GM19468 (cell line): ENCODE results near the gene ITGA11.

ENCODE experiments used
- ATAC-seq: cut with Tn5 transposase; IDR thresholded peaks from one replicate; pipeline ENCODE4 v1.9.1; 2021; ENCODE audit warnings: mild to moderate bottlenecking, moderate library complexity, moderate number of reproducible peaks; ENCODE audit not compliant: unreplicated experiment; ENCODE audit errors: extremely low read depth

ITGA11 gene

GRCh38 chr15:68449389-68449788, 17.4 kb upstream of the ITGA11 start:
- no peak for ATAC-seq

GRCh38 chr15:68447976-68448755, 16.2 kb upstream of the ITGA11 start:
- ATAC-seq, result no peak

DNA sequence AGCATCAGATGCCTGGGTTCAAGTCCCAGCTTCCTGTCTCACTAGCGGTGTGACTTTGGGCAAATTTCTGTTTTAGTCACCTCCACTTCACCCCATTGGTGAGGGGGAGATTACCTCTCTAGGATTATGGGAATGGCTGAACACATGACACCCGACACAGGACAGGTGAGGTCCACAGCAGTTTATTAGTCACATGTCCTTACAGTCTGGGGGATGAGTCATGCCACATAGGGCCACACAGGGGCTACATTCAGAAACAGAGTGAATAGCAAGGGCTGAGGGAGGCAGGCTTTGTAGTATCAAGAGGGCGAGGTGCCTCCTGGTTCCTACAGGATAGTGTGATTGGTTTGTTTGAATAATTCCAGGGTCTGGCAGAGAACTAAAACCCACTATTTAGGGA, 15.2 kb upstream of the ITGA11 start:
- ATAC-seq, result no peak

- no peak for ATAC-seq
Observed at GRCh38 chr15:68445351-68445750, 13.4 kb upstream of the ITGA11 start.

GRCh38 chr15:68444336-68444735, 12.4 kb upstream of the ITGA11 start:
- ATAC-seq, result no peak

GRCh38 chr15:68442903-68443302, 10.9 kb upstream of the ITGA11 start:
- no peak for ATAC-seq

DNA sequence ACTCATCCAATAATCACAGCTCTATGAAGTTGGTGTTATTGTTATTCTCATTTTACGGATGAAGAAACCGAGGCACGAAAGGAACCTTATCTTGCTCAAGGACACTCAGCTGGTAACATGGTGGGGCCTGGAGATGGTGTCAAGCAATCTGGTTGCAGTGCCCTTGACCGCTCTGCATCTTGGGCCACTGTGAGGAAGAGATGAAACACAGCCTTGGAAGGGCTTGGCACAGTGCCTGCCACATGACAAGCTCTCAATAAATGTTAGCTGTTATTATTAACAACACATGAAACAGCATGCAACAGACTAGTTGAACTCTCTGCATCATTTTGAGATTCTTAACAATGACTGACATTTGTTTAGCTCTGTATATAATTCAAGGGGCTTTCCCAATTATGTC, 10.1 kb upstream of the ITGA11 start:
- ATAC-seq, result no peak

DNA sequence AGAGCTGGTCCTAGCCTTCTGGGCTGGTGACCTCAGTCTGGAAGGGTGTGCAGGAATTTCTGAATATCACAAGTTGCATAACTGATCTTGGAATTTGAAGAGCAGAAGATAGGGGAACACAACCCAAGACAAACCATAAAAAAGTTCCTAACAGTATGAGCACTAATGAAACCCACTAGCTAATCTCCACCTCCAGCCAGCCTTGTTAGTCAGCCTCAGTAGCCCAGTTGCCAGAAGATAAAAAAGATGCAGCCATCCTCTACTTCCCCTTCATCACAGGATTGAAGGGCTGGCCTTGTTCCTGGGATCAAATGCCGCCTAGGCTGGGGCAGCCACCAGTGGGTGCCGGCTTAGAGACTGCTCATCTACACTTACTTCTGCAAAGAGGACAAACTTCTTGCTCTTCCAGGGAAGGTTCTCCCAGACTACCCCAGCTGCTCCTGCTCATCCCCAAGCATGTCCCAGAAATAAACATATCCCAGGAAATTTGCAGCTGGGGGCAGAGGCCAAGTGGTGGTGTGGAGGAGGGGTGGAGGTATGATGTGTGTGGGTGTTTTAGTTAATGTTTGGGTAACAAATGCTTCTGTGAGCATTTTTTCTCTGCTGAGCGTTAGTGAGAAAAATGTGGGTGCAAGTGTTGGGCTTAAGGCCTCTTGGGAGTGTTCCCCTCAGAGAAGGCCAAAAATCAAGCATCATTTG, 9.2 kb upstream of the ITGA11 start:
- no peak for ATAC-seq

GRCh38 chr15:68440136-68440535, 8.2 kb upstream of the ITGA11 start:
- no peak for ATAC-seq

- ATAC-seq, result no peak
Observed at GRCh38 chr15:68439506-68439905, 7.5 kb upstream of the ITGA11 start.

GRCh38 chr15:68436680-68437079, 4.7 kb upstream of the ITGA11 start:
- ATAC-seq, result no peak

GRCh38 chr15:68435966-68436365, 4.0 kb upstream of the ITGA11 start:
- no peak for ATAC-seq

GRCh38 chr15:68434021-68434420, 2.1 kb upstream of the ITGA11 start:
- ATAC-seq, result no peak

DNA sequence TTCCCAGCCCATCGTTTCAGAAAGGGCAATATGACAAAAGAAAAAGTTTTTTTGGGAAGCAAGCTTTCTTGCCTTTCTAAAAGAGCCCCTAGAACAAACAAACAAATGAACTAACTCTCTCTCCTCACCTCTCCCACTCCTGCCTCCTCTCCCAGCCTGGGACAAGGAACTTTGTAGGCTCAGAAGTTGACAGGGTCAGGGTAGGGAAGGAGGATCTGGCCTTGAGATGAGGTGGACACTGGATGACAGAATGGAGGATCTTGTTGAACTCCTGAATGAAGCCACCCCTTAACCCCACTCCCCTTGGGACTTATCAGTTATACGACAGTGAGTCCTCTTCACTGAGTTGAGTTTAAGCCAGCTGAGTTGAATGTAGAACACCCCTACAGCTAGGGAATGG, 1.6 kb upstream of the ITGA11 start:
- ATAC-seq, result no peak

DNA sequence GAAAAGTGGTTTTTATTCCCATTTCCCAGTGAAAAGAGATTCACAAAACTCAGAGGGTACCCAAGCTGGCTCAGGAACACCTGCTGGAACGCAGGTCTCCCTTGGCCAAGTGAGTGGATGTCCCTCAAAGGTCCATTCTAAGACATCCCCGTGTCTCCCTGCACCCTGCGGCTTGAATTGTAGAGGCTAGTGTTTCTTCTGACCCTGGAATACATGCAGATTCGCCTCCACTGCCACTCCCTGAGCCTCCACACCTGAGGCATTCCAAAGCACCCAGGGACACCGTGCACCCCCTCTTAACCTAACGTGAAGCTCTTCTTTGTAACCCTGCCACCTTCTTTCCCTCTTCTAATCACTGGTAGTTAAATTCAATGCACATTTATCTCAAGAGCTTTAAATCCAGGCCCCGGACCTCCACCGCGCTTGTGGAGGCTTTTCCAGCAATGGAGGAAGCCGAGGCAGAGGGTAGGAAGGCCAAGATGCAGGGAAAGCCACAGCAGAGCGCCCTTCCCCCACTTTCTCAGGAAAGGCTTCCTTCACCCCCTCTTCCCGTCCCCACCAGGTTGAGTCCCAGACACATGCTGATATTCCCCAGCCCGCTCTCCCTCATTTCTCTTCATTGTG, 590 bp upstream of the ITGA11 start:
- no peak for ATAC-seq

DNA sequence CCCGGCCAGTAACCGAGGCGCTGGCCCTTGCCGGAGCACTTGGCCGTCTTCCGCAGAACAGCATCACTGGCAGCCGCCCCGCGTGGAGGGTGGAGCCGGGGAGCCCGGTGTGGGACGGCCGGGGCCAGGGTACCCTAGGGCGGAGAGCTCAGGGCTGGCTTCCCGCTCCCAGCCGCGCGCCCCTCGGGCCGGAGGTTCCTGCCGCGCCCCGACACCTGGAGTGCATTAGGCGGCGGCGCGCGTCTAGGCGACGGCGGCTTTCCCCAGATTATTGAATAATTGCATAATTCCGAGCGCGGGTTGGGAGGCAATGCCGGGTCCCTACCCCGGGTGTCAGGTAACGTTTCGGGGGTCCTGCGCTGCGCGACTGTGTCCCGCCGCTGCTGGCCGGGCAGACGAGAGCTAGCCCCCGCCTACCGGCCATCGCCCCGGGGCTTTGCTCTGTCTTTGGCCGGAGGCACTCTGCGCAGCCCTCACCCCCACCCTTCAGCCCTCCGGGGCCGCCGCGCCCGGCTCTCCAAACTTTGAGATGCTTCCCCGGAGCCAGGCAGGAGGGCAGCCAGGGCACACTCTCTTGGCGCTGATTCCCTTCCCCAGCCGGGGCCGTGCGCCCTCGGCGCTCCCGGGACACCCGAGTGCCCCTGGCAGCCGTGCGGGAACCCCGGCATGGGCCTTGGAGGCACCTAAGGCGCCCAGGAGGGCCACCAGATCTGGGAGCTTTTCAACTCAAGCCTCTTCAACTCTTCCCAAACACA, 749 bp downstream of the ITGA11 start:
- no peak for ATAC-seq

DNA sequence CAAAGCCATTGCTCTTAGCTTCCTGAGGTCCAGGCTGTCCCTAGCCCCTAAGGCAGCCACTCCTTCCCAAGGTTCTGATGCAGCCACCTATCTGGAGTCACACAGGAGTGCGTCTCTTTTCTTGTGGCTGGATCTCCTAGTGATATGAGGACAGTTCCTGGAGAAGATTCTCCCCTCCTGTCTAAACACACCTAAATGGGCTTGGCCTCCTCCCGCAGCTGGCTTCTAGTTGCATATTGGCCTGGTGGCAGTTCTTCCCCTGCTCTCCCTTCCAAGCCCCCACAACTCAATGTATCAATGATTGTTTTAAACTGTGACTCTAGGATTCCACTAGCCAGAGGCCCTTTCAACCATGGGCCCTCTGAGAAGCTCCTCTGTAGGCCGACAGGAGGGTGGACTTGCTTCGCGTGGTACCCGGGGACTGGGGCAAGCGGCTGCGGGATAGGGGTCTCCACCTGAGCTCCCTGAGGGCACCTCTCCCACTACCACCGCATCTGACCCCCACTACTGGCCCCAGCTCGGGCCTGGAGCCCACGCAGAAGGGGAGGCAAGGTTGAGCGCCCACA, 1.4 kb downstream of the ITGA11 start:
- no peak for ATAC-seq

- no peak for ATAC-seq
Observed at GRCh38 chr15:68429691-68430470, 2.1 kb downstream of the ITGA11 start.

GRCh38 chr15:68428431-68428940, 3.5 kb downstream of the ITGA11 start:
- ATAC-seq, result no peak
